Measurements from ENCODE around the gene NSMCE1.

GRCh38 chr16:27219161-27219560 is 49.4 kb downstream of the NSMCE1 start:
- TF ChIP-seq, protein P1, sequence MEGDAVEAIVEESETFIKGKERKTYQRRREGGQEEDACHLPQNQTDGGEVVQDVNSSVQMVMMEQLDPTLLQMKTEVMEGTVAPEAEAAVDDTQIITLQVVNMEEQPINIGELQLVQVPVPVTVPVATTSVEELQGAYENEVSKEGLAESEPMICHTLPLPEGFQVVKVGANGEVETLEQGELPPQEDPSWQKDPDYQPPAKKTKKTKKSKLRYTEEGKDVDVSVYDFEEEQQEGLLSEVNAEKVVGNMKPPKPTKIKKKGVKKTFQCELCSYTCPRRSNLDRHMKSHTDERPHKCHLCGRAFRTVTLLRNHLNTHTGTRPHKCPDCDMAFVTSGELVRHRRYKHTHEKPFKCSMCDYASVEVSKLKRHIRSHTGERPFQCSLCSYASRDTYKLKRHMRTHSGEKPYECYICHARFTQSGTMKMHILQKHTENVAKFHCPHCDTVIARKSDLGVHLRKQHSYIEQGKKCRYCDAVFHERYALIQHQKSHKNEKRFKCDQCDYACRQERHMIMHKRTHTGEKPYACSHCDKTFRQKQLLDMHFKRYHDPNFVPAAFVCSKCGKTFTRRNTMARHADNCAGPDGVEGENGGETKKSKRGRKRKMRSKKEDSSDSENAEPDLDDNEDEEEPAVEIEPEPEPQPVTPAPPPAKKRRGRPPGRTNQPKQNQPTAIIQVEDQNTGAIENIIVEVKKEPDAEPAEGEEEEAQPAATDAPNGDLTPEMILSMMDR (IDR thresholded peaks at IDR 0.05) = no peak
- TF ChIP-seq POLR2A (IDR thresholded peaks at IDR 0.05) (no peak), EP300 (IDR thresholded peaks at IDR 0.05) (no peak)
